ENCODE results near the gene ME3. TPM values are rescaled to one million over a fixed set of nuclear protein-coding genes. Genes with fewer than 3 reads are reported as not detected.

The ME3 gene
- total RNA-seq, 4 donors from 2014 or later = 15.9 to 94.9 (median 51.3) TPM

DNA sequence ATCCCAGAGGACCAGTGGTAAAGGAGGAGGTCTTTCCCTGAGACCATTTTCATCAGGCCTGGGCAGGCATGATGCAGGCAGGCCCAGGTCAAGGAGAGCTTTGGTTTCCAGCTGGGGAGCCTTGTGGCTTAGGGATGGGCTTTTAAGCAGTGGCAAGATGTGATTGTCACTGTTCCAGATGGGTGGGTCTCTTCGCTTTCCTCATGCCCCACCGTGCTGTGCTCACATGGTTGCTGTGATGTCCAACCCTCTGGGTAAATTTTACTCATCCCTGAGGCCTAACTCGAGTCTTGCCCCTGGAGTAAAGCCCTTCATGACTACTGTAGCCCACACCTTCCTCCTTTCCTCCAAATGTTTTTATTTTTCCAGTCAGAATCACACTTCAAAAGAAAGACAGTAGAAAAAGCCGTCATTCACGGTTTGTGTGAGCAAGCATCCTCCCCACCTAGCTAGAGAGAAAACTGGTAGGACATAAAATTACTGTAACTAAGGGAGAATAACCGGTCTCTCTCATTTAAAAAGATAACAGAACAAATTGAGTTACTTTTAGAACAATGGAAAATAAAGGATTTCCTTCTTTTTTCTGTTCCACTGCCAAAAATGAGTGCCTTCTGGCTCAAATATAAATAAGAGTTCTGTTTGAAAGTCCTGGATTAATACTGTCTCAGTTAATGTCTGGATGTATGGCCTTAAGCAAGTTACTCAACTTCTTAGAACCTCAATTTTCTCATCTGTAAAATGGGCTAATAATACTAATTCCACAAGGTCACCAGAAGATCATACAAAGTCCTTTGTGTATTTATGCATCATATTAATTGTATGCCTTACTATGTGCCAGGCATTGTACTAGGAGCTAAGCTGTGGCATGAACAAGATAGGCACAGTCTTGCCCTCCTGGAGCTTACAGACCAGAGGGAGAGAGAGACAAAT, 84.9 kb downstream of the ME3 start:
- Histone ChIP-seq H3K27me3 (no peaks in the 10 kb centered on the region), H3K4me3 (no peak overlapping the region), H3K36me3 (no peaks in the 10 kb centered on the region), H3K27ac (peak overlapping the region in 2 of 4 donors; percentile 2 to 6), H3K9me3 (no peaks in the 10 kb centered on the region), H3K4me1 (peaks cover 0 to 8% (median 0%) of the 10 kb centered on the region in 4 donors)
- DNase-seq = no peak
- TF ChIP-seq, protein P1, sequence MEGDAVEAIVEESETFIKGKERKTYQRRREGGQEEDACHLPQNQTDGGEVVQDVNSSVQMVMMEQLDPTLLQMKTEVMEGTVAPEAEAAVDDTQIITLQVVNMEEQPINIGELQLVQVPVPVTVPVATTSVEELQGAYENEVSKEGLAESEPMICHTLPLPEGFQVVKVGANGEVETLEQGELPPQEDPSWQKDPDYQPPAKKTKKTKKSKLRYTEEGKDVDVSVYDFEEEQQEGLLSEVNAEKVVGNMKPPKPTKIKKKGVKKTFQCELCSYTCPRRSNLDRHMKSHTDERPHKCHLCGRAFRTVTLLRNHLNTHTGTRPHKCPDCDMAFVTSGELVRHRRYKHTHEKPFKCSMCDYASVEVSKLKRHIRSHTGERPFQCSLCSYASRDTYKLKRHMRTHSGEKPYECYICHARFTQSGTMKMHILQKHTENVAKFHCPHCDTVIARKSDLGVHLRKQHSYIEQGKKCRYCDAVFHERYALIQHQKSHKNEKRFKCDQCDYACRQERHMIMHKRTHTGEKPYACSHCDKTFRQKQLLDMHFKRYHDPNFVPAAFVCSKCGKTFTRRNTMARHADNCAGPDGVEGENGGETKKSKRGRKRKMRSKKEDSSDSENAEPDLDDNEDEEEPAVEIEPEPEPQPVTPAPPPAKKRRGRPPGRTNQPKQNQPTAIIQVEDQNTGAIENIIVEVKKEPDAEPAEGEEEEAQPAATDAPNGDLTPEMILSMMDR (IDR thresholded peaks at IDR 0.05) = no peak
- no peak for TF ChIP-seq POLR2A (IDR thresholded peaks at IDR 0.05)

DNA sequence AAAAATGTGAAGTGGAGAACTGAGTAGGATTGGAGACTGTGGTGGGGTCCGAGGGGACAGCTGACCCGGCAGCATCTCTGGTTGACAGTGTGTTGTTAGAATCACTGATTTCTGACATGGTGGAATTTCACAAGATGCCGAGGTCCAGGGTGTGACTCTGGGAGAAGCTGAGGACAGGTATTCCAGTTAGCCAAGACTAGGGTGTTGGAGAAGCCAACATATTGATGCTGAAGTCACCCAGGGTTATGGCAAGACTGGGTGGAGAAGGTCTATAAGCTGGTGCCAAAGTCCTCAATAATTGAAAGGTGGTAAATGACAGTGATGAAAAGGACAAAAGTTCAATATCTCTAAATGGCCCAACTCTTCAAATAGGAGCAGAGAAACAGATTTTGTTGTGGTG, 86.1 kb downstream of the ME3 start:
- TF ChIP-seq POLR2A (IDR thresholded peaks at IDR 0.05) = no peak
- TF ChIP-seq, protein P1 (IDR thresholded peaks at IDR 0.05) = no peak
- H3K4me3 ChIP-seq = no peak overlapping the region
- H3K36me3 ChIP-seq = no peaks in the 10 kb centered on the region
- no peaks in the 10 kb centered on the region for H3K9me3 ChIP-seq
- peaks cover 0 to 6% (median 0%) of the 10 kb centered on the region in 4 donors for H3K4me1 ChIP-seq
- peak in 1 of 3 donors; percentile 59 for DNase-seq
- no peaks in the 10 kb centered on the region for H3K27me3 ChIP-seq
- H3K27ac ChIP-seq = peak overlapping the region in 1 of 4 donors; percentile 43

DNA sequence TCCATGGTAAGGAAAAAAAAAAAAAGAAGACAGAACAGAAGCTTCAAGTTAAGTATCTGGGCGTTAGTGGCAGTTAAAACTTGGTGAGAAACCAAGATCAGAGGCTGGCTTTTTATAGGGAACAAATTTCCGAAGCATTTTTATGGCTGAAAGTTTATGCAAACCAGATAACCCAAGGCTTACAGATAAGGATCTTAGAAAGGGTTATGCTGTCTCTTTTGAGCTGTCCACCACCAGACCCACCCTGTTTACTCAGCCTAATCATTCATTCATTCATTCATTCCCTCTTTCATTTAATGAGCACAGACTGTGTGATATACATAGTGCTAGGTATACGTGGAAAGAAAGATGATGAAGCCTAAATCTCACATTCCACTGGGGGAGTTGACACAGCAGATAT, 89.5 kb downstream of the ME3 start:
- Histone ChIP-seq H3K27me3 (no peaks in the 10 kb centered on the region), H3K9me3 (no peaks in the 10 kb centered on the region), H3K27ac (no peak overlapping the region), H3K4me3 (no peak overlapping the region), H3K4me1 (peaks cover 0 to 12% (median 0%) of the 10 kb centered on the region in 4 donors), H3K36me3 (no peaks in the 10 kb centered on the region)
- no peak for DNase-seq
- TF ChIP-seq, protein P1 (IDR thresholded peaks at IDR 0.05) = no peak
- TF ChIP-seq POLR2A (IDR thresholded peaks at IDR 0.05) = no peak

DNA sequence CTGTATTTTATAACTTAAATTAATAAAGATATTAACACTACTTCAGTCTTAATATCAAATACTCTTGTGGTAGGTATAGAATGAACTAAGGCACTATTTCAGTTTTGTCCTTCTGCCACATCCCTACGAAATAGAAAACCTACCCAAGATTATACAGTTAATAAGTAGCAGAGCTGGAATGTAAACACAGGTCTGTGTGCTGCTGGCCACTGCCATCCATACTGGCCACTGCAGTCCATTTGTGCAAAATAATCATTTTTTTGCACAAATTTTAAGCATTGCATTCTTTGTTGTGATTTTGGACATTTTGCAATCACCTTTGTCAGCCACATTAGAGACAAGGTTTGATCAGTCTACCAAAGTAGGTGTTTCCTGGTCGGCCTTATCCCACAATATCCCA, 91.9 kb downstream of the ME3 start:
- Histone ChIP-seq H3K27me3 (no peaks in the 10 kb centered on the region), H3K36me3 (no peaks in the 10 kb centered on the region), H3K4me3 (no peak overlapping the region), H3K9me3 (no peaks in the 10 kb centered on the region), H3K27ac (no peak overlapping the region), H3K4me1 (peaks cover 0 to 12% (median 3%) of the 10 kb centered on the region in 4 donors)
- TF ChIP-seq, protein P1 (IDR thresholded peaks at IDR 0.05) = no peak
- no peak for TF ChIP-seq POLR2A (IDR thresholded peaks at IDR 0.05)
- no peak for DNase-seq

DNA sequence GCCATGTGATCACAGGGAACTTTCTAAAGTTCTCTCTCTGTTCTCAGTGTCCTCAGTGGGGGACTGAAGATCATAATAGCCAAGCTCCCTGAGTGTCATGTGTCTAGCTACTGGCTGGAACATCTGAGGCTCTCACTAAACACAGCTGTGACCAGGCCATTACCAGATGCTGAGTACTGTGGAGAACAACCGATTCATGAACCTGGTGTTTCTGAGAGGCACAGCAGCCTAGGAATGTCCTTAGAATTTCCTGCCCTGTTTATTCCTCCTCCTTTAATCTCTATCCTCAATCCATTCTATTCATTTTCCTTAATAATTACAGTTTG, 93.0 kb downstream of the ME3 start:
- H3K27ac ChIP-seq = peak overlapping the region in 1 of 4 donors; percentile 90
- TF ChIP-seq POLR2A (IDR thresholded peaks at IDR 0.05) = no peak
- TF ChIP-seq, protein P1 (IDR thresholded peaks at IDR 0.05) = no peak
- no peak for DNase-seq
- H3K9me3 ChIP-seq = no peaks in the 10 kb centered on the region
- no peaks in the 10 kb centered on the region for H3K36me3 ChIP-seq
- H3K27me3 ChIP-seq = no peaks in the 10 kb centered on the region
- peaks cover 0 to 12% (median 3%) of the 10 kb centered on the region in 4 donors for H3K4me1 ChIP-seq
- H3K4me3 ChIP-seq = no peak overlapping the region

Measured in Peyer's patch (tissue), 4 donors.